A549 (cell line): ENCODE results near the gene RHOT2. TPM values are rescaled to one million over a fixed set of nuclear protein-coding genes. Genes with fewer than 3 reads are reported as not detected.

Experiments used
- ATAC-seq, 2 experiments: fragments of 200-7000 bp in 1 of 2; fragments of >200 bp in 1 of 2; cut with Nextera tagmentation in 1 of 2; cut with Tn5 transposase in 1 of 2; 3 replicates each; pipeline versions ENCODE4 v1.8.0 to v1.9.1; 2018 to 2020; ENCODE audit warnings: mild to moderate bottlenecking in 1 of 2, moderate library complexity in 1 of 2
- CTCF ChIA-PET: fragments of 300-600 bp; sonication (Branson Sonifier 250); formaldehyde crosslinking; extraction: SDS; loops from one replicate; lab custom pipeline; 2021; ENCODE audit warnings: antibody characterized with exemption, inconsistent platforms; lab: Yijun Ruan, JAX
- POLR2A ChIA-PET: fragments of 350-600 bp; formaldehyde crosslinking; extraction: SDS; loops from one replicate; lab custom pipeline; 2021; ENCODE audit warnings: antibody characterized with exemption, inconsistent platforms; lab: Yijun Ruan, JAX
- DNase-seq, 2 experiments: peaks; one replicate each; pipeline versions ENCODE4 v3.0.0 to v3.0.0-alpha.2; 2011 to 2016; ENCODE audit warnings: low read depth in 1 of 2, low spot score in 1 of 2
- FAIRE-seq: peaks from 2 replicates; lab custom pipeline; 2011; peaks lifted over from hg19 to GRCh38; lab: Jason Lieb, UNC
- H3K27ac ChIP-seq, 2 experiments: fragments of >200 bp; sonication (Bioruptor Twin); formaldehyde crosslinking; 3 replicates each; pipeline ENCODE4 v1.5.1; 2016 to 2017
- H3K4me1 ChIP-seq: fragments of >200 bp; sonication (Bioruptor Twin); formaldehyde crosslinking; 3 replicates; pipeline ENCODE4 v1.6.1; 2016
- H3K4me2 ChIP-seq: fragments of >200 bp; sonication (Bioruptor Twin); formaldehyde crosslinking; 3 replicates; pipeline ENCODE4 v1.6.1; 2016
- H3K4me3 ChIP-seq: fragments of >200 bp; sonication (Bioruptor Twin); formaldehyde crosslinking; 3 replicates; pipeline ENCODE4 v1.5.1; 2016
- H3K9me3 ChIP-seq: fragments of >200 bp; sonication (Bioruptor Twin); formaldehyde crosslinking; 3 replicates; pipeline ENCODE4 v1.6.1; 2016
- ATOH8 ChIP-seq: fragments of 250-450 bp; sonication (Bioruptor Pico); IDR thresholded peaks from 2 replicates; pipeline ENCODE4 v1.5.0; 2020; ENCODE audit warnings: low read depth, mild to moderate bottlenecking, moderate library complexity
- CBX2 ChIP-seq: fragments of 200-600 bp; sonication (generic); IDR thresholded peaks from 2 replicates; pipeline ENCODE4 v1.6.1; 2016; ENCODE audit warnings: low read depth, mild to moderate bottlenecking, borderline replicate concordance
- CHD4 ChIP-seq: fragments of 200-600 bp; sonication (generic); IDR thresholded peaks from 2 replicates; pipeline ENCODE4 v1.6.1; 2016; ENCODE audit warnings: antibody characterized with exemption, mild to moderate bottlenecking, borderline replicate concordance
- CTCF ChIP-seq: fragments of >200 bp; sonication (Bioruptor Twin); formaldehyde crosslinking; IDR thresholded peaks from 3 replicates; pipeline ENCODE4 v1.5.1; 2016
- EHF ChIP-seq: fragments of 250-450 bp; sonication (Bioruptor Pico); IDR thresholded peaks from 2 replicates; pipeline ENCODE4 v1.5.0; 2020; ENCODE audit warnings: mild to moderate bottlenecking
- EHMT2 ChIP-seq: fragments of 200-600 bp; sonication (generic); IDR thresholded peaks from 2 replicates; pipeline ENCODE4 v1.6.1; 2016; ENCODE audit warnings: antibody characterized with exemption, low read depth, mild to moderate bottlenecking, moderate library complexity
- ESRRA ChIP-seq: fragments of 150-350 bp; IDR thresholded peaks from 2 replicates; pipeline ENCODE4 v1.6.1; 2014; ENCODE audit warnings: mild to moderate bottlenecking, low read length, borderline replicate concordance
- FOSB ChIP-seq: fragments of 250-450 bp; sonication (Bioruptor Pico); IDR thresholded peaks from 2 replicates; pipeline ENCODE4 v1.5.0; 2020; ENCODE audit warnings: mild to moderate bottlenecking, moderate library complexity
- FOSL2 ChIP-seq, 2 experiments: fragments of 450-650 bp in 1 of 2; fragments of >200 bp in 1 of 2; sonication (Bioruptor Twin) in 1 of 2; formaldehyde crosslinking; IDR thresholded peaks; 2 replicates each; pipeline versions ENCODE4 v1.5.0 to v1.6.1; 2016 to 2020; ENCODE audit warnings: mild to moderate bottlenecking in 1 of 2, moderate library complexity in 1 of 2
- FOXS1 ChIP-seq: fragments of 250-450 bp; sonication (Bioruptor Pico); IDR thresholded peaks from 2 replicates; pipeline ENCODE4 v1.5.0; 2020; ENCODE audit warnings: mild to moderate bottlenecking, moderate library complexity
- HES2 ChIP-seq: fragments of >200 bp; sonication (Bioruptor Twin); formaldehyde crosslinking; IDR thresholded peaks from 2 replicates; pipeline ENCODE4 v1.6.1; 2016
- HOXB13 ChIP-seq: fragments of 250-450 bp; sonication (Bioruptor Pico); IDR thresholded peaks from 2 replicates; pipeline ENCODE4 v1.5.0; 2020; ENCODE audit warnings: low read depth, mild to moderate bottlenecking, moderate library complexity
- JUNB ChIP-seq: fragments of >200 bp; sonication (Bioruptor Twin); formaldehyde crosslinking; IDR thresholded peaks from 2 replicates; pipeline ENCODE4 v1.6.1; 2016
- KDM1A ChIP-seq: fragments of 200-600 bp; sonication (generic); IDR thresholded peaks from 2 replicates; pipeline ENCODE4 v1.6.1; 2016; ENCODE audit warnings: low read depth, mild to moderate bottlenecking
- KDM5A ChIP-seq: fragments of 200-600 bp; sonication (generic); IDR thresholded peaks from 2 replicates; pipeline ENCODE4 v1.6.1; 2016; ENCODE audit warnings: antibody characterized with exemption, mild to moderate bottlenecking
- MAFK ChIP-seq: fragments of 450-650 bp; IDR thresholded peaks from 2 replicates; pipeline ENCODE4 v1.6.1; 2014; ENCODE audit not compliant: partially characterized antibody
- MYC ChIP-seq: IDR thresholded peaks from 2 replicates; pipeline ENCODE4 v1.6.1; 2012; ENCODE audit warnings: mild to moderate bottlenecking, inconsistent platforms, low read length, improper control_type of control experiment, borderline replicate concordance
- POLR2AphosphoS2 ChIP-seq: conservative IDR thresholded peaks from 2 replicates; pipeline ENCODE4 v1.6.1; 2012; ENCODE audit warnings: low read length, improper control_type of control experiment, inconsistent platforms
- RAD21 ChIP-seq, 2 experiments: fragments of >200 bp in 1 of 2; sonication (Bioruptor Twin) in 1 of 2; formaldehyde crosslinking in 1 of 2; IDR thresholded peaks in 1 of 2; conservative IDR thresholded peaks in 1 of 2; 2 replicates in 1 of 2; 3 replicates in 1 of 2; pipeline ENCODE4 v1.6.1; 2012 to 2018; ENCODE audit warnings: inconsistent platforms in 1 of 2
- RNF2 ChIP-seq: fragments of 200-600 bp; sonication (generic); IDR thresholded peaks from 2 replicates; pipeline ENCODE4 v1.6.1; 2016; ENCODE audit warnings: low read depth, mild to moderate bottlenecking, antibody characterized with exemption, moderate library complexity, borderline replicate concordance
- TFCP2L1 ChIP-seq: fragments of 250-450 bp; sonication (Bioruptor Pico); IDR thresholded peaks from 2 replicates; pipeline ENCODE4 v1.5.0; 2021; ENCODE audit warnings: mild to moderate bottlenecking
- ZSCAN20 ChIP-seq: fragments of 250-450 bp; sonication (Bioruptor Pico); IDR thresholded peaks from 2 replicates; pipeline ENCODE4 v1.8.0; 2022; ENCODE audit warnings: mild to moderate bottlenecking, moderate library complexity
- WGBS: methylation state at CpG from one replicate; pipeline ENCODE4 v1.1.6; 2017; ENCODE audit errors: missing lambda C conversion rate; 5-methylcytosine and 5-hydroxymethylcytosine counted together
- polyA plus RNA-seq, 4 experiments: library from polyadenylated mRNA; depleted of rRNA in 3 of 4; stranded (reverse); fragments of >200 nt; fragmentation: RNase III in 1 of 4; extraction: RNeasy Plus Mini Kit Qiagen cat#74134 plus additional on column Dnase treatment in 1 of 4; gene quantifications; 2 replicates in 3 of 4; 3 replicates in 1 of 4; pipeline ENCODE4 v1.2.3, GENCODE V29; 2011 to 2017

Gene RHOT2
- polyA plus RNA-seq, 2 of the 4 experiments (the other 2 are of a cell fraction): 38.0 to 83.1 TPM

DNA sequence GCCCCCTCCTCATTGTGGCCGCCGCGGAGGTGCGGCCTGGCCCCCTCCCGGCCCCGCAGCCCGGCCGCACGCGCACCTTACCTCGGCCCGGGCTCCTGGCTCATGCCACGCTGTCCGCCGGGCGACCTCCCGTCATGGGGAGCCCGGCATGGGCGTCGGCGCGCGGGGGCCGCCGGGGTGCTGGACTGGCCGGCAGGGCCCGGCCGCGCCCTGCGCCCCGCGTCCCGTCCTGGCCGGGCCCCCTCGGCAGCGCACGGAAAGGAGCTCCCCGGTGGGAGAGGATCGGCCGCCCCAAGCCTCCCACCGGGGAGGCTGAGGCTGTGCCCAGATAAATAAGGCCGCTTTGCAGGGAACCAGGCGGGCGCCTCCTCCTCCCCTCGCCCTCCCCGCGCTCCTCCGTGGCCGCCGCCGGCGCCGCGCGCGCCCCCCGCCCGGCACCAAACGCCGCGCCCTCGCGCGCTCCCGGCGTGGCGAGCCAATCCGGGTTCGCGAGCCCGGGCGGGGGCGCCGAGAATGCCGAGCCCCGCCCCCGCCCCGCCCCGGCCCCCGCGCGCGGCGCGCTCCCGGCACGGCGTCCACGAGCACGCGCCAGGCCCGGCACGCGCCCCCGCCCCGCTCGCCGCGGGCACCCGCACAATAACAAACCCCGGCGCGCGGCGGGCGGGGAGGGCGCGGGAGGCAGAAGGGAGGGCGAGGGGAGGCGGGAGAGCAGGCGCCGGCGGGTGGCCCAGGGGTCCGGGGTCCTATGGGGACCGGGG, 37.7 kb downstream of the RHOT2 start, which contains the start of gene FBXL16:
Gene FBXL16, minus strand, starts transcription at position 371 of the 758 bp plus-strand sequence. CDS start 8,396 bp downstream, outside the sequence.
- no peaks in the 10 kb centered on the region for H3K9me3 ChIP-seq
- DNase-seq (no peak), FAIRE-seq (no peak), ATAC-seq (no peak)
- no peak for TF ChIP-seq FOXS1 (CRISPR knock-in tag)
- TF ChIP-seq FOSB (CRISPR knock-in tag): no peak
- TF ChIP-seq JUNB: no peak
- no peak for TF ChIP-seq EHMT2
- no peak for TF ChIP-seq RNF2
- no peak for TF ChIP-seq CBX2
- TF ChIP-seq KDM1A: no peak
- TF ChIP-seq TFCP2L1 (CRISPR knock-in tag): no peak
- TF ChIP-seq ATOH8: no peak
- TF ChIP-seq CTCF: no peak
- no peak for TF ChIP-seq HES2
- TF ChIP-seq CHD4: no peak
- no peak for TF ChIP-seq RAD21 (conservative IDR thresholded peaks at IDR 0.05 in 1 of 2, IDR thresholded peaks at IDR 0.05 in 1 of 2)
- no peak for TF ChIP-seq KDM5A
- peak within 1 kb of the TSS; percentile 73 to 75; a peak in 5 of 6 replicates for H3K27ac ChIP-seq
- H3K4me3 ChIP-seq: peak within 1 kb of the TSS; percentile 59
- ChIA-PET CTCF (interaction anchor here (2.4 to 25.1 kb wide), 2 partner anchors 10 to 27 kb away, joined by 8 to 656 read pairs; partner anchors contain the start of genes ANTKMT, CCDC78, CIAO3 and HAGHL), POLR2A (no interaction called here)
- H3K4me1 ChIP-seq: peaks cover 38% of the 10 kb centered on the region
- peak within 1 kb of the TSS; percentile 100 for H3K4me2 ChIP-seq
- 4% methylated on average over 5 of the region's 115 CpGs for WGBS

- 6% methylated on average over 31 of the region's 49 CpGs for WGBS
- DNase-seq (no peak), FAIRE-seq (no peak), ATAC-seq (peak; percentile 9 to 41; a peak in 3 of 6 replicates)
- POLR2A ChIA-PET: interaction anchor here (0.9 to 1.6 kb wide), 4 partner anchors 14 to 82 kb away, joined by 3 to 6 read pairs (median 4); partner anchors contain the start of genes ANTKMT, CHTF18 and RPUSD1
- H3K4me2 ChIP-seq: peak overlapping the region; percentile 100
- TF ChIP-seq RNF2 (no peak), ESRRA (no peak), ZSCAN20 (CRISPR knock-in tag) (no peak), MYC (no peak), FOSL2 (IDR thresholded peaks at IDR 0.05) (no peak), FOSL2 (CRISPR knock-in tag; IDR thresholded peaks at IDR 0.05) (no peak), HOXB13 (CRISPR knock-in tag) (no peak), EHF (CRISPR knock-in tag) (no peak), MAFK (no peak), POLR2AphosphoS2 (no peak)
- TF ChIP-seq, all 56 proteins: peak for 0
- Histone ChIP-seq H3K27ac (peak overlapping the region; percentile 73 to 75; a peak in 5 of 6 replicates), H3K9me3 (no peaks in the 10 kb centered on the region), H3K4me3 (peak overlapping the region; percentile 59), H3K4me1 (peaks cover 42% of the 10 kb centered on the region)
- CTCF ChIA-PET: interaction anchor here (1.7 to 25.1 kb wide), 4 partner anchors 10 to 80 kb away, joined by 5 to 656 read pairs (median 92); partner anchors contain the start of genes ANTKMT, CCDC78, CHTF18 and CIAO3
These were observed 38.5 kb downstream of the RHOT2 start for GRCh38 chr16:706189-707061.
